ENCODE data around the gene ARAF. TPM values are rescaled to one million over a fixed set of nuclear protein-coding genes. Genes with fewer than 3 reads are reported as not detected.
"Not testable (repeated sequence)": the region's sequence is repeated elsewhere in the genome, so short reads cannot be mapped to it uniquely, and the experiment has no call there.

ARAF gene
- total RNA-seq, result 75.9 and 84.4 TPM in 2 replicates

DNA sequence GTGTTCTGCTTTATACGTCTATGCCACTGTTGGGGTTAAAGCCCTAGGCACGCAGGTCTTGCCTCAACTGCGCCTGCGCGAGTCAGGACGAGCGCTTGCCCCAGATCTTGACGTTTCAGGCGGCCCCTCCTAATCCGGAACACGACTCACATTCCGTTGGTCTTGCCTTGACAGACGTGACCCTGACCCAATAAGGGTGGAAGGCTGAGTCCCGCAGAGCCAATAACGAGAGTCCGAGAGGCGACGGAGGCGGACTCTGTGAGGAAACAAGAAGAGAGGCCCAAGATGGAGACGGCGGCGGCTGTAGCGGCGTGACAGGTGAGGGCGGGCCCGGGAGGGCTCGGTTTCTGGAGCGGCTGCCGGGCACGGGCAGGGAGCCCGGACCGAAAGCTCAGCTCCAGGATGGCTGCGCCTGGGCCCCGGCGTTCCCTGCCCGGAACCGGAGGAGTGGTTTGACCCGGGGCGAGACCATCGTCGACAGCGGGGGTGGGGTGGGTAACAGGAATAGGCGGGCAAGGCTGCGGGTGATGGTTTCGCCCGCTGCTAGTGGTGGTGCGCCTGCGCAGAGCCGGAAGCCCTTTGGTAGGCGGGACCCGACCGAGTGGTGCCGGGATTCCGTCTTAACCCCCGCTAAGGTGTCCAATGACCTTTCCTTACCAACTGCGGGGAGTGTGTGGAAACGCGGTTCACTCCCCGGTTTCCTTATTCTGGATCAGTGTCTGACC lies at the start of gene ARAF:
Gene ARAF (plus strand): TSS at position 272 of the 725 bp plus-strand sequence. CDS start 1,763 bp downstream, outside the sequence.
- DNase-seq (ENCODE audit: low spot score), result peak; percentile 93
- Mint-ChIP-seq H3K27me3 (ENCODE audit: insufficient read depth) (no peaks in the 10 kb centered on the region), H3K27ac (peak within 1 kb of the TSS; percentile 99), H3K4me3 (peak within 1 kb of the TSS; percentile 92), H3K4me1 (ENCODE audit: low read depth) (peaks cover 39% of the 10 kb centered on the region), H3K36me3 (ENCODE audit: low read depth) (peaks cover 16% of the 10 kb centered on the region), H3K9me3 (no peaks in the 10 kb centered on the region)
- intact Hi-C loops (cut with micrococcal nuclease), result loop anchor here (1.0 to 5.0 kb wide), 11 partner anchors 21 to 466 kb away; partner anchors contain the start of genes ELK1, TIMP1, UBA1 and USP11

DNA sequence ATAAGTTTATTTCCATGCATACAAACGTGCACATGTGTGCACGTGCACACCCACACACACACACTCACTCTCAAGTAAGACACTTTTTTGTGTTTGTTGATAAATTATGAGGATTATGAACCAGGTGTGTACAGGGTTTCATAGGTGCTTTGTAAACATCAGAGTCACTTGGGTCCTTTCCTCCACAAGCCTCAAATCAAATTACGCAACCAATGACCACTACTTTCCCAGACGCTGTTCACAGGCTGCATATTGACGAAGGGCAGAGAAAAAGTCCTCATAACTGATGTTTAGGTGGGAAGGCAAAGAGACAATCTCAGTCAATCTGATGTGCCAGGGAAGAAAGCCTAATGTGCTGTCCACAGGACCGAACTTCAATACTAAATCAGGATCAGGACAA lies 48.6 kb upstream of the ARAF start:
- H3K36me3 Mint-ChIP-seq (ENCODE audit: low read depth); DNase-seq (ENCODE audit: low spot score); H3K27ac Mint-ChIP-seq; intact Hi-C loops (cut with micrococcal nuclease); H3K27me3 Mint-ChIP-seq (ENCODE audit: insufficient read depth); H3K9me3 Mint-ChIP-seq: not testable (repeated sequence)
- Mint-ChIP-seq H3K4me3 (peak overlapping the region; percentile 64), H3K4me1 (ENCODE audit: low read depth) (peaks cover 14% of the 10 kb centered on the region)

DNA sequence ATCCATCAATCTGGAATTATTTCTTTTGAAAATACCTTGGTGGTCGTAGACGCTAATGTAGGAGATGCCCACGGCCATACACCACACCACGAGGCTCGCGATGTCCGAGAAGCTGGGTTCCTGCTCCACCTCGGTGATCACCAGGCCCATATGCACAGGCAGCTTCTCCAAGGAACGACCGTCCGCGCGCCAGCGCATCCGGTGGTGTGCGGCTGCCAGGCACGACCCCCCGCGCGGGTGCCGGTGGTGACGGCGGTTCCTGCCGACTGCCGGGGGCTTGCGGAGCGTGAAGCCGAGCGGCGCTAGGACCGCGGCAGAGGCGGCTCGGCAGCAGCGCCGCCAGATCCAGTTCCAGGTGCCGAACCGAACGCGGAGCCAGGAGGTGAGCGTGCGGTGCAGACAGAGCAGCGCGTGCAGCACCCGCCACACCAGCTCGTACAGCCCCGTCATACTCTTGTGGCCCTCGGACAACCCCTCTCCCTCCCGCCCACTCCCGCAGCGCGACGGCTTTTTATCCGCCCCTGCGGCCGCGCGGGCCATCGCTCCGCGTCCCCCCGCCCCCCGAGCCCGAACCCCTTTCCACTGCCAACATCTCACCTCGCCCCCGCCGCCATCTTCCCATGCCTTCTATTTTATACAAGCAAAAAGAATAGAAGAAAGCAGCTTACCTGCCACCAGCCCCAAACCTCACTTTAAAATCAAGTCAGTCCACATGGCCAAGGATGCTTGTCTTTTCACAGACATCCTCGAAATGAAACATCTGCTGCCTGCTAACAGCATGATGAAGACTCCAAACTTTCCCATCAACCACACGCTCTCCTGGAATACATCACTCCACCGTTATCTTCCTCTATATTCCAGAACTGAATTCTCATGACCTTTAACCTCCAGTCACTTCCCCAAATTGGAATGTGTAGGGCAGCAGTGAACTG lies 47.7 kb upstream of the ARAF start:
- intact Hi-C loops (cut with micrococcal nuclease); DNase-seq (ENCODE audit: low spot score); H3K27me3 Mint-ChIP-seq (ENCODE audit: insufficient read depth); H3K36me3 Mint-ChIP-seq (ENCODE audit: low read depth); H3K9me3 Mint-ChIP-seq: not testable (repeated sequence)
- H3K27ac Mint-ChIP-seq, result peak overlapping the region; percentile 4
- H3K4me3 Mint-ChIP-seq, result peak overlapping the region; percentile 83
- peaks cover 14% of the 10 kb centered on the region for H3K4me1 Mint-ChIP-seq (ENCODE audit: low read depth)

DNA sequence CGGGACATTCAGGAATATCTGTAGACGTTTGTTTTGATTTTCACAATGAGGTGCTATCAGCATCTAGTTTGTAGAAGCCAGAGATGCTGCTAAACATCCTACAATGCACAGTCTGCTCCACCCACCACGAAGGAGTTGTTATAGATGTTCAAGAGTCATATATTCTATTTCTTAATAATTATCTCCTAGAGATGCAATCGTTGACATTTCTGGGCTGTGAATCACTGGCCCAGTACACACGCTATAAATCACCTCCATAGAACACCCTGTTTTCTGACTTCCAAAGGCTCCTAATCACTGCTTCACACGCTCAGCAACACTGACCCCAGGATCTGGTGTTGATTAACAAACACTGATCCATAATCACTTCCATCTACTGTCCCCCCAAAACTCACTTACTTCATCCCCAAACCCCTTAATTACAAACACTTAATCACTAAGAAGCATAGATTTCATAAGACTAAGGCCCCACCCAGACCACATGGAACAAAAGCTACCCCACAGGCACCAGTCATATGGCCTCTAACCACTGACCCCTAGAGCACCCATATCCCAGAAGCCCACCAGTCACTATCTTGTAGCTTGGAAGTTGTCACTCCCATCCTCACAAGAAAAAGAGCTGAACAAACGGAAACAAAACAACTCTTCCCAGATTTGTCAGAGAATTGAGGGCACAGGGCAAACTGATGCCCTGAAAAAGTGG lies 46.3 kb upstream of the ARAF start:
- H3K4me3 Mint-ChIP-seq, result no peak overlapping the region
- H3K27me3 Mint-ChIP-seq (ENCODE audit: insufficient read depth), result peaks cover 7% of the 10 kb centered on the region
- H3K4me1 Mint-ChIP-seq (ENCODE audit: low read depth), result peaks cover 14% of the 10 kb centered on the region
- no peak for DNase-seq (ENCODE audit: low spot score)
- intact Hi-C loops (cut with micrococcal nuclease), result no loop called here
- peaks cover 3% of the 10 kb centered on the region for H3K36me3 Mint-ChIP-seq (ENCODE audit: low read depth)
- H3K9me3 Mint-ChIP-seq, result no peaks in the 10 kb centered on the region
- no peak overlapping the region for H3K27ac Mint-ChIP-seq

DNA sequence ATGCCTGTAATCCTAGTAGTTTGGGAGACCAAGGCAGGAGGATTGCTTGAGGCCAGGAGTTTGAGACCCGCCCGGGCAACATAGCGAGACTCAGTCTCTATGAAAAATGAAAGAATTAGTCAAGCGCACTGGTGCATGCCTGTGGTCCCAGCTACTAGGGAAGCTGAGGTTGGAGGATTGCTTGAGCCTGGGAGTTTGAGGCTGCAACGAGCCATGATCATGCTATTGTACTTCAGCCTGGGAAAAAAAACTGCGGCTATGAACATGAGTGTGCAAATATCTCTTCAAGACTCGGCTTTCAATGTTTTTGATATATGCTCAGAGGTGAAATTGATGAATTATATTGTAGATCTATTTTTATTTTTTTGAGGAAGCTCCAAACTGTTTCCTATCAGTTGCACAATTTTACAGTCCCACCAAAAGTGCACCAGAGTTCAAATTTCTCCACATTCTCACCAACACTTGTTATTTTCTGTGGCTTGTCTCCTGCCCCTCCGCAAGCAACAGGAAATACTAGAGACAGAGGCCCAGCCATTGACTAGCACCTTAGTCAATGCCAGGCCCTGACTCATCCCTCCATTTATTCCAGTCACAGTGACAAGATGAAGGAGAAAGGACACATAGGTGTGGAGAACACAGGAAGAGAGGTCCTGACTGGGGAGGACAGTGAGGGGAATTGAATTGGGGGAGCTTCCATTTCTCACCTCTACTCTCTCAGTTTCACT lies 44.9 kb upstream of the ARAF start:
- Mint-ChIP-seq H3K36me3 (ENCODE audit: low read depth) (peaks cover 3% of the 10 kb centered on the region), H3K9me3 (no peaks in the 10 kb centered on the region), H3K27ac (no peak overlapping the region), H3K4me3 (no peak overlapping the region), H3K4me1 (ENCODE audit: low read depth) (peaks cover 14% of the 10 kb centered on the region), H3K27me3 (ENCODE audit: insufficient read depth) (peaks cover 7% of the 10 kb centered on the region)
- intact Hi-C loops (cut with micrococcal nuclease), result no loop called here
- DNase-seq (ENCODE audit: low spot score), result no peak

DNA sequence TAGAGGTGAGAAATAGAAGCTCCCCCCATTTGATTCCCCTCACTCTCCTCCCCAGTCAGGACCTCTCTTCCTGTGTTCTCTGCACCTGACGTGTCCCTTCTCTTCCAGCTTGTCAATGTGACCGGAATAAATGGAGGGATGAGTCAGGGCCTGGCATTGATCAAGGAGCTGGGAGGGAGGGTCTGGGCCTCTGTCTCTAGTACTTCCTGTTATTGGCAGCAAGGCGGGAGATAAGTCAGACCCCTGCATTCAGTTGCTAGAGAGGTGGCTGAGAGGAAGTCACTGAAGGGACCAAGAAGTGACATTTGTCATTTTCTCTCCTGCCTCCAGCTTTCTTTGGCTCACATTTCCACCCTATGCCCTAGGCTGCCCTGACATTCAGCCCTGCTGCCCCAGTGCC lies 42.9 kb upstream of the ARAF start:
- intact Hi-C loops (cut with micrococcal nuclease), result no loop called here
- H3K36me3 Mint-ChIP-seq (ENCODE audit: low read depth), result peaks cover 3% of the 10 kb centered on the region

DNA sequence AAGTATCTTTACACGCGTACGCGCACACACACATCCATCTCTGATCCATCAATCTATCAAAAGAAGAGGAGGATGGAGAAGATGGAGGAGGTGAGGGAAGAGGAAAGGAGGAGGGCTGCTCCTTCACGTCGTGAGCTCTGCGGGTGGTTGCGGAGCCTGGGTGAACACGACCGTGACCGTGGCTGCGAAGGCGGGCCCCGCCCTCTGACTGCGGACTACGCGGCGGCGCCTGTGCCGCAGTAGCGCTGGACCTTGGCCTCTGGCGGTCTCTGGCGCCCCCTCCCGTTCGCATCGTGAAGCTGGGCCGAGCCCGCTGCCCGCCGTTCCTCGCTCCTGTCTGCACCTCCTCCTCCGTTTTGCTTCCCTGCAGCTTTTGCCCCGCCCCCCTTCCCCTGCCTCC lies 37.7 kb upstream of the ARAF start:
- no peaks in the 10 kb centered on the region for H3K9me3 Mint-ChIP-seq
- no peaks in the 10 kb centered on the region for H3K4me1 Mint-ChIP-seq (ENCODE audit: low read depth)
- H3K27me3 Mint-ChIP-seq (ENCODE audit: insufficient read depth), result no peaks in the 10 kb centered on the region
- peak overlapping the region; percentile 70 for H3K4me3 Mint-ChIP-seq
- H3K27ac Mint-ChIP-seq, result no peak overlapping the region
- H3K36me3 Mint-ChIP-seq (ENCODE audit: low read depth), result no peaks in the 10 kb centered on the region
- intact Hi-C loops (cut with micrococcal nuclease), result loop anchor here (1.0 to 5.0 kb wide), 7 partner anchors 33 to 378 kb away; partner anchors contain the start of genes RBM10, UBA1 and ZNF41
- peak; percentile 69 for DNase-seq (ENCODE audit: low spot score)

More for the DNA sequence above, 42.9 kb upstream of the ARAF start:
- DNase-seq (ENCODE audit: low spot score), result no peak
- Mint-ChIP-seq H3K27ac (no peak overlapping the region), H3K4me1 (ENCODE audit: low read depth) (peaks cover 14% of the 10 kb centered on the region), H3K4me3 (no peak overlapping the region), H3K9me3 (no peaks in the 10 kb centered on the region), H3K27me3 (ENCODE audit: insufficient read depth) (peaks cover 3% of the 10 kb centered on the region)

DNA sequence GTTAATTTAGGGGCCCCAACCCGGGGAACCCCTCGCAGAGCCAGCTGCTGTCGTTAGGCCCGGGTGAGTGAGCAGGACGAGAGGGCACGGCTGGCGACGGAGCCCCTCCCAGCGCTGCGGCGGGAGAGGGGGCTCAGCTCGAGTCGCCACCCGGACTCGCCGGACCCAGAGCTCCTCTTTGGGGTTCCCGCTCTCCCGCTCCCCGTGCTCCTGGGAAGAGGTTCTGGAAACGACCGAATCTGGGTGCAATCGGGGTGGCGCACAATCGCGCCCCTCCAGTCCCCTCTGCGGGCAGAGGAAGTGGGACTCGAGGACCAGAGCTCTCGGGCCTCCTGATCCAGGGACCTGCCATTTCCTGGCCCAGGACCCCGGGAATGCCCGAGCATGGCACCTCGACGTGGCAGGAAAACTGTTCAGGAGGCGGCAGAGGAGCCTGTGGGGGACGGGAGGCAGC lies 37.3 kb upstream of the ARAF start:
- H3K9me3 Mint-ChIP-seq, result no peaks in the 10 kb centered on the region
- DNase-seq (ENCODE audit: low spot score), result no peak
- H3K27ac Mint-ChIP-seq, result no peak overlapping the region
- H3K4me1 Mint-ChIP-seq (ENCODE audit: low read depth), result no peaks in the 10 kb centered on the region
- H3K4me3 Mint-ChIP-seq, result peak overlapping the region; percentile 15
- no peaks in the 10 kb centered on the region for H3K27me3 Mint-ChIP-seq (ENCODE audit: insufficient read depth)
- intact Hi-C loops (cut with micrococcal nuclease), result loop anchor here (1.0 to 5.0 kb wide), 7 partner anchors 33 to 378 kb away; partner anchors contain the start of genes RBM10, UBA1 and ZNF41
- no peaks in the 10 kb centered on the region for H3K36me3 Mint-ChIP-seq (ENCODE audit: low read depth)

DNA sequence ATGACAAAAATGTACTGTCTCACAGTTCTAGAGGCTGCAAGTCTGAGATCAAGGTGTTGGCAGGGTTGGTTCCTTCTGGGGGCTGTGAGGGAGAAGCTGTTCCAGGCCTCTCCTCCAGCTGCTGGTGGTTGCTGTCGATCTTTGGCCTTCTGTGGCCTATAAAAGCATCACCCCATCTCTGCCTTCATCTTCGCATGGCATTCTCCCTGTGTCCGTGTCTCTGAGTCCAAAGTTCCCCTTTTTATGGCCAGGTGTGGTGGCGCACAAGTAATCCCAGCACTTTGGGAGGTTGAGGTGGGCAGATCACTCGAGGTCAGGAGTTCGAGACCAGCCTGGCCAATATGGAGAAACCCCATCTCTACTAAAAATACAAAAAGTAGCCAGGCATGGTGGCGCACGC lies 31.5 kb upstream of the ARAF start:
- Mint-ChIP-seq H3K27ac (no peak overlapping the region), H3K4me3 (no peak overlapping the region), H3K27me3 (ENCODE audit: insufficient read depth) (no peaks in the 10 kb centered on the region), H3K36me3 (ENCODE audit: low read depth) (no peaks in the 10 kb centered on the region), H3K9me3 (no peaks in the 10 kb centered on the region), H3K4me1 (ENCODE audit: low read depth) (no peaks in the 10 kb centered on the region)
- no peak for DNase-seq (ENCODE audit: low spot score)
- intact Hi-C loops (cut with micrococcal nuclease), result no loop called here

DNA sequence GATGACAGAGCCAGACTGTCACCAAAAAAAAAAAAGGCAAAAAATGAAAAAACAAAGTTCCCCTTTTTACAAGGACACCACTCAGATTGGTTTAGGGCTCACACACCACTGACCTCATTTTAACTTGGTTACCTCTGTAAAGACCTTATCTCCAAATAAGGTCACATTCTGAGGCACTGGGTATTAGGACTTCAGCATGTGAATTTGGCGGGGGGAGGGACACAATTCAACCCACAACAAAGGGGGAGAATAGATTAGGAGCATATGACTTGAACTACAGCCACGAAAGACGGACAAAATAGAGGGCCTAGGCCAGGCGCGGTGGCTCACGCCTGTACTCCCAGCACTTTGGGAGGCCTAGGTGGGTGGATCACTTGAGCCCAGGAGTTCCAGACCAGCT lies 31.0 kb upstream of the ARAF start:
- DNase-seq (ENCODE audit: low spot score), result no peak
- Mint-ChIP-seq H3K4me3 (no peak overlapping the region), H3K27me3 (ENCODE audit: insufficient read depth) (no peaks in the 10 kb centered on the region), H3K36me3 (ENCODE audit: low read depth) (no peaks in the 10 kb centered on the region), H3K9me3 (no peaks in the 10 kb centered on the region), H3K27ac (no peak overlapping the region), H3K4me1 (ENCODE audit: low read depth) (no peaks in the 10 kb centered on the region)
- intact Hi-C loops (cut with micrococcal nuclease), result no loop called here

DNA sequence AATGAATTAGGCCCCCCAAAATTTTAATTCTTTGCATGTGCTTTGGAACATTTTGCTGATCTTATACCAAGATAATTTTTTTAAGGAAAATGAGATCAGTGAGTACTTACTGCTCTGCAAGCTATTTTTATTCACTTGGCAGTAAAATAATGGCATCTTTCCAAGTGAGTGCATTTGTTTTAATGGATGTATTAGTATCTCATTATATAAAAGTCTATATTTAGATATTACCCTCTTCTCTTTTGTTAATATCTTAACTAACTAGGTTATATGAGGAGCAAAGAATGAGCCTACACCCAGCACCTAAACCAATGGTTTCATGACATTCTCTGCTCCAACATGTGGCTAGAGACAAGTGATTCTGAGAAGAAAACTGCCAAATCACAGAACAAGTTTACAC lies 21.1 kb upstream of the ARAF start:
- Mint-ChIP-seq H3K27me3 (ENCODE audit: insufficient read depth) (no peaks in the 10 kb centered on the region), H3K4me3 (no peak overlapping the region), H3K36me3 (ENCODE audit: low read depth) (no peaks in the 10 kb centered on the region), H3K9me3 (no peaks in the 10 kb centered on the region), H3K4me1 (ENCODE audit: low read depth) (no peaks in the 10 kb centered on the region), H3K27ac (no peak overlapping the region)
- no peak for DNase-seq (ENCODE audit: low spot score)
- intact Hi-C loops (cut with micrococcal nuclease), result no loop called here

All from activated T-helper 1 cell treated with anti-CD3 and anti-CD28 coated beads, Interleukin-12 subunit alpha, Interleukin-12 subunit beta, Interleukin-2, Interleukin-4 antibody, amounts not matched to agents 30 ng/mL and 10 ng/mL and 1 ng/mL, durations not matched to agents 14 hours and 24 hours and 36 hours (primary cell).